Mucosa of descending colon (tissue), 3 donors: Measurements from ENCODE around the gene MRPL24. TPM values are rescaled to one million over a fixed set of nuclear protein-coding genes. Genes with fewer than 3 reads are reported as not detected.
A peak's percentile ranks its signal among the peaks of the same experiment; 100 is the strongest.

ENCODE experiments used
- ATAC-seq: fragments of 200-7000 bp; cut with Tn5 transposase; one replicate; pipeline ENCODE4 v1.9.1; 2020; ENCODE audit warnings: mild to moderate bottlenecking, moderate library complexity
- DNase-seq, 3 donors: peaks; one replicate each; pipeline ENCODE4 v3.0.0-alpha.2; 2020
- H3K36me3 ChIP-seq: fragments of 200-600 bp; one replicate; pipeline ENCODE4 v1.8.0; 2021; ENCODE audit warnings: low read depth, mild to moderate bottlenecking
- H3K4me1 ChIP-seq: fragments of 200-600 bp; one replicate; pipeline ENCODE4 v1.8.0; 2021; ENCODE audit warnings: low read depth, mild to moderate bottlenecking
- H3K4me3 ChIP-seq: fragments of 200-600 bp; one replicate; pipeline ENCODE4 v1.8.0; 2021; ENCODE audit warnings: mild to moderate bottlenecking
- H3K9me3 ChIP-seq: fragments of 200-600 bp; one replicate; pipeline ENCODE4 v1.8.0; 2021; ENCODE audit warnings: mild to moderate bottlenecking
- CTCF ChIP-seq: fragments of 200-600 bp; IDR thresholded peaks from one replicate; pipeline ENCODE4 v1.8.0; 2022; ENCODE audit warnings: antibody characterized with exemption, mild to moderate bottlenecking
- intact Hi-C, 2 donors: fragments of 100-400 bp; cut with DNase I in 1 of 2; cut with micrococcal nuclease in 1 of 2; formaldehyde crosslinking; loops; one replicate each; pipeline versions ENCODE4 v1.11.0 to v1.11.1; 2022; cut with DNase I, micrococcal nuclease
- long read RNA-seq, 2 donors: library from polyadenylated mRNA; unstranded; transcript quantifications; one replicate each; pipeline ENCODE4 v2.0.0, GENCODE V29; 2019 to 2021
- total RNA-seq, 3 donors: library from RNA; stranded (reverse); fragmentation: NEBNext Ultra II Directional in 2 of 3; extraction: Animal tissue kit (Norgen Biotek cat#: 25700) in 2 of 3; gene quantifications; one replicate each; pipeline versions ENCODE4 v1.2.1 to v1.2.4, GENCODE V29; 2021 to 2023
- donor health status: DM: no; HTN: no; CAD: no; lungs with moderate emphysema.
- donor health status: DM: no; HTN: no; CAD: no.
- donor health status: DM: no; HTN: yes; CAD: no.

The MRPL24 gene
- 10 to 100 TPM; 50.1 to 61.7 (median 57.6) TPM for total RNA-seq
- long read RNA-seq, donor 1, transcript MRPL24-202 (6 exons, 883 nt): major isoform, 12 of 26 reads
- long read RNA-seq, donor 1, transcript MRPL24-201 (6 exons, 883 nt): minor isoform, 11 of 26 reads
- long read RNA-seq, donor 1, partial matches to known transcripts: 1 of 26 reads
- long read RNA-seq, donor 1, other reads (novel, unspliced or antisense): 2 of 26 reads
- long read RNA-seq, donor 2, transcript MRPL24-202 (6 exons, 883 nt): major isoform, 6 of 15 reads
- long read RNA-seq, donor 2, transcript MRPL24-201 (6 exons, 883 nt): major isoform, 6 of 15 reads
- long read RNA-seq, donor 2, partial matches to known transcripts: 0 of 15 reads
- long read RNA-seq, donor 2, other reads (novel, unspliced or antisense): 2 of 15 reads

- H3K9me3 ChIP-seq: no peaks in the 10 kb centered on the region
- intact Hi-C loops: no loop called here
- DNase-seq (peak; percentile 97 to 99 (median 97)), ATAC-seq (peak; percentile 94)
- peaks cover 13% of the 10 kb centered on the region for H3K4me1 ChIP-seq
- H3K36me3 ChIP-seq: peaks cover 7% of the 10 kb centered on the region
- no peak for TF ChIP-seq CTCF
- peak within 1 kb of the TSS; percentile 40 for H3K4me3 ChIP-seq
These were observed at the start of gene MRPL24 for GRCh38 chr1:156740741-156741480. Gene MRPL24, minus strand, starts transcription at chr1:156741088. Its CDS starts 2,384 bp downstream, at chr1:156738704.

- intact Hi-C loops: no loop called here
- H3K36me3 ChIP-seq: peaks cover 11% of the 10 kb centered on the region
- ATAC-seq (no peak), DNase-seq (no peak)
- no peaks in the 10 kb centered on the region for H3K9me3 ChIP-seq
- TF ChIP-seq CTCF: no peak
- no peaks in the 10 kb centered on the region for H3K4me1 ChIP-seq
- no peak overlapping the region for H3K4me3 ChIP-seq
These were observed 48.9 kb upstream of the MRPL24 start for GRCh38 chr1:156789621-156790318.

- DNase-seq (no peak), ATAC-seq (no peak)
- H3K4me1 ChIP-seq: no peaks in the 10 kb centered on the region
- no peak for TF ChIP-seq CTCF
- no peak overlapping the region for H3K4me3 ChIP-seq
- no peaks in the 10 kb centered on the region for H3K9me3 ChIP-seq
- H3K36me3 ChIP-seq: peaks cover 11% of the 10 kb centered on the region
- intact Hi-C loops: no loop called here
These were observed 47.2 kb upstream of the MRPL24 start for GRCh38 chr1:156788136-156788535.

GRCh38 chr1:156786640-156787039 is 45.8 kb upstream of the MRPL24 start:
- intact Hi-C loops: no loop called here
- no peak for DNase-seq
- no peak for TF ChIP-seq CTCF
- ATAC-seq: no peak
- Histone ChIP-seq H3K36me3 (peaks cover 11% of the 10 kb centered on the region), H3K4me1 (no peaks in the 10 kb centered on the region), H3K9me3 (no peaks in the 10 kb centered on the region), H3K4me3 (no peak overlapping the region)

- intact Hi-C loops: no loop called here
- no peak for TF ChIP-seq CTCF
- no peak overlapping the region for H3K4me3 ChIP-seq
- no peak for DNase-seq
- H3K36me3 ChIP-seq: peaks cover 11% of the 10 kb centered on the region
- no peaks in the 10 kb centered on the region for H3K9me3 ChIP-seq
- no peaks in the 10 kb centered on the region for H3K4me1 ChIP-seq
- no peak for ATAC-seq
These were observed 44.6 kb upstream of the MRPL24 start for GRCh38 chr1:156785458-156785857.
